Osteocyte (in vitro differentiated cells): ENCODE measurements around the gene BICRAL. TPM values are rescaled to one million over a fixed set of nuclear protein-coding genes. Genes with fewer than 3 reads are reported as not detected.
A peak's percentile ranks its signal among the peaks of the same experiment; 100 is the strongest.

Experiments used
- DNase-seq: peaks from one replicate; pipeline ENCODE4 v3.0.0; 2021; ENCODE audit warnings: mixed read lengths; ENCODE audit not compliant: unreplicated experiment; ENCODE audit errors: extremely low spot score
- H3K27ac Mint-ChIP-seq: one replicate; pipeline ENCODE4 v1.8.0; 2021; ENCODE audit warnings: mild to moderate bottlenecking, mixed read lengths; ENCODE audit not compliant: unreplicated experiment
- H3K27me3 Mint-ChIP-seq: one replicate; pipeline ENCODE4 v1.8.0; 2021; ENCODE audit warnings: mixed read lengths; ENCODE audit not compliant: unreplicated experiment
- H3K36me3 Mint-ChIP-seq: one replicate; pipeline ENCODE4 v1.8.0; 2021; ENCODE audit warnings: mixed read lengths; ENCODE audit not compliant: unreplicated experiment
- H3K4me1 Mint-ChIP-seq: one replicate; pipeline ENCODE4 v1.8.0; 2021; ENCODE audit warnings: mixed read lengths; ENCODE audit not compliant: unreplicated experiment
- H3K4me3 Mint-ChIP-seq: one replicate; pipeline ENCODE4 v1.8.0; 2021; ENCODE audit warnings: mild to moderate bottlenecking, moderate library complexity, mixed read lengths; ENCODE audit not compliant: unreplicated experiment
- H3K9me3 Mint-ChIP-seq: one replicate; pipeline ENCODE4 v1.8.0; 2021; ENCODE audit warnings: mixed read lengths; ENCODE audit not compliant: unreplicated experiment
- total RNA-seq: library from RNA; stranded (reverse); gene quantifications from 2 replicates; pipeline ENCODE4 v1.2.1, GENCODE V29; 2021
- TF ChIP-seq, protein P1 (sequence below): fragments of 200-600 bp; sonication (generic); IDR thresholded peaks from 2 replicates; pipeline ENCODE4 v1.5.0; 2021; ENCODE audit warnings: antibody characterized with exemption, mild to moderate bottlenecking, moderate library complexity

Gene BICRAL
- total RNA-seq, 1 donor from 2014 or later: 12.7 TPM

DNA sequence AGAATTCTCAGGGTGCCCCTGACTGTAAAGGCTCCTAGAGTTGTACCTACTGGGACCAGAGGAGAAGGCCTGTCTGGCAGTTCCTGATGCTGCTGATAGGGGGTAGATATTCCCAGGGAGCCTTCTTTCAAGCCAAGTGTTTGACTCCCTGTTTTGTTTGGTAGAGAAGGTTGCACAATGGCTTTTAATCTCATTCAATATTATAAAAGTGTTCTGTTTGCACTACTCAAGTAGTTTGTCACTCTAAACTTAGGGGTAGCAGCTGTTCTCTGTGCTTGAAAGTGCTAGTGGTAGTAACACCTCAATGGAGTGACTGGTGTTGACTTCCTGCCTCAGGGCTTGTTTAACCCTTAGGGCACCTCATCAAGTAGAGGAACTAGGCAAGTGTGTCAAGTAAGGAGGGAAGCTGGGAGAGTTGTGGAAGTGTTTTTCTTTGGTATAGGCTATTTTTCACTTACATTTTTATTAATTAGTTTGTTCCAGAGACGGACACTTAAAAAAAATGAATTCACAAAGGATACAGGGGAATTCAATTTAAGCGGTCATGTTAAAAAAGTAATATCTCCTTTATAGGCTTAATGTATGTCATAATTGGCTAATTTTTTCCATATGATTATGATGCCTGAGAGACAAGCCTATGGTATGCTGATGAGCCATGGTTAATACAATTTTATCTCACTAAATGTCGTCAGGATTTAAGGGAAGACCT is 38.1 kb downstream of the BICRAL start:
- TF ChIP-seq, protein P1, sequence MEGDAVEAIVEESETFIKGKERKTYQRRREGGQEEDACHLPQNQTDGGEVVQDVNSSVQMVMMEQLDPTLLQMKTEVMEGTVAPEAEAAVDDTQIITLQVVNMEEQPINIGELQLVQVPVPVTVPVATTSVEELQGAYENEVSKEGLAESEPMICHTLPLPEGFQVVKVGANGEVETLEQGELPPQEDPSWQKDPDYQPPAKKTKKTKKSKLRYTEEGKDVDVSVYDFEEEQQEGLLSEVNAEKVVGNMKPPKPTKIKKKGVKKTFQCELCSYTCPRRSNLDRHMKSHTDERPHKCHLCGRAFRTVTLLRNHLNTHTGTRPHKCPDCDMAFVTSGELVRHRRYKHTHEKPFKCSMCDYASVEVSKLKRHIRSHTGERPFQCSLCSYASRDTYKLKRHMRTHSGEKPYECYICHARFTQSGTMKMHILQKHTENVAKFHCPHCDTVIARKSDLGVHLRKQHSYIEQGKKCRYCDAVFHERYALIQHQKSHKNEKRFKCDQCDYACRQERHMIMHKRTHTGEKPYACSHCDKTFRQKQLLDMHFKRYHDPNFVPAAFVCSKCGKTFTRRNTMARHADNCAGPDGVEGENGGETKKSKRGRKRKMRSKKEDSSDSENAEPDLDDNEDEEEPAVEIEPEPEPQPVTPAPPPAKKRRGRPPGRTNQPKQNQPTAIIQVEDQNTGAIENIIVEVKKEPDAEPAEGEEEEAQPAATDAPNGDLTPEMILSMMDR: peak; percentile 11
- Mint-ChIP-seq H3K4me3 (no peak overlapping the region), H3K36me3 (peaks cover 4% of the 10 kb centered on the region), H3K27ac (peak overlapping the region; percentile 1), H3K27me3 (no peaks in the 10 kb centered on the region), H3K4me1 (peaks cover 18% of the 10 kb centered on the region), H3K9me3 (no peaks in the 10 kb centered on the region)
- no peak for DNase-seq

DNA sequence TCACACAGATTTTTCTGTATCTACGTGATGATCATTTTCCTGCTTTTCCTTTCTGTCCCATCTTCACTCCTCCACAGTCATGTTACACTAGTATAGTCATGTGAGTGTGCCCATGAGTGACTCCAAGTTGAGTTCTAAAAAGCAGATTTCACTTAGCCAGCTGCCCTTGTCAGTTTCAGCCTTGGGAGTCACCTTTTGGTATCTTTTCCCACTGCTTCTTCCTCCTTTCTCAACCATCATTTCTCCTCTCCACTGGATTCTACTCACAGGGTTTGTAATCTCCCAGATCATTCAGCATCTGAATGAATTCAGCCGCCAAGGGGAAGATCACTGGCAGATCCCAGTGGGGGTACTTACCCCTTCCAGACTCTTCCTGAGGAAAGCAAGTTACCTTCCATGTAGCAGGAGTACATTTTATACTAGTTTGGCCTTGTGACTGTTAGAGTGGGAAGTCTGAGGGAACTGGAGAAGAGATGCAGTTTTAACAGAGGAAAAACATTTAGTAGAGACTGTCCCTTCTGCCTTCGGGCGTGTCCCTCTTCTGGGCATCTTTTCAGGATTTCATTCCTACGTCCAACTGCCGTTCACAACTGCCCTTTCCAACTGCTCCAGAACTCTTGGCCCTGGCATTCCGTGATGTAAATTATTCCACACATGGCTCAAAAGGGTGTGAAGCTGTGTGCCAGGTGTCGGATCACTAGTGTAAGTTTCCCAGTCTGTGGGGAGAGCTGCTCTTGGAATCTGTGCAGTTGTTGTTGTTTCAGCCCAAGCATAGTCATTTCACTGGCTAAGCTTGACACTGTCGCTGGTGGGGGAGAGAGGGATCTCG is 38.9 kb downstream of the BICRAL start:
- no peaks in the 10 kb centered on the region for H3K9me3 Mint-ChIP-seq
- peaks cover 4% of the 10 kb centered on the region for H3K36me3 Mint-ChIP-seq
- DNase-seq: no peak
- peak overlapping the region; percentile 28 for H3K27ac Mint-ChIP-seq
- H3K27me3 Mint-ChIP-seq: no peaks in the 10 kb centered on the region
- TF ChIP-seq, protein P1: no peak
- H3K4me1 Mint-ChIP-seq: peaks cover 18% of the 10 kb centered on the region
- H3K4me3 Mint-ChIP-seq: no peak overlapping the region

DNA sequence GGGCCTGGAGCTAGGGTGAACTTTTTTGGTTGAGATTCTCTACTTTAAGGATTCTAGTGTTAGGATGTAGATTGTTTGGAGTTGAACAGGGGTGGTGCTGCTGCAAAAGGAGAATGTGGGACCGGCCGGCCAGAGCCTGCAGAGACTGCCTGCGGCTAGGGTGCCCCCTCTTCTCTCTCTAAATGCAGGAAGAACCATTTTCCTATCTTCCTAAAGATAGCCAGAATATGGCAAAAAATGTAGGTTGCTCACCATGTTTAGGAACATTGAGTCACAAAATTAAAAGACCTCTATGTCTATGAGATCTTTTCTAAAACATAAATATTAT is 39.5 kb downstream of the BICRAL start:
- peaks cover 18% of the 10 kb centered on the region for H3K4me1 Mint-ChIP-seq
- H3K27me3 Mint-ChIP-seq: no peaks in the 10 kb centered on the region
- H3K9me3 Mint-ChIP-seq: no peaks in the 10 kb centered on the region
- DNase-seq: no peak
- no peak overlapping the region for H3K4me3 Mint-ChIP-seq
- TF ChIP-seq, protein P1: no peak
- H3K27ac Mint-ChIP-seq: peak overlapping the region; percentile 28
- peaks cover 4% of the 10 kb centered on the region for H3K36me3 Mint-ChIP-seq

DNA sequence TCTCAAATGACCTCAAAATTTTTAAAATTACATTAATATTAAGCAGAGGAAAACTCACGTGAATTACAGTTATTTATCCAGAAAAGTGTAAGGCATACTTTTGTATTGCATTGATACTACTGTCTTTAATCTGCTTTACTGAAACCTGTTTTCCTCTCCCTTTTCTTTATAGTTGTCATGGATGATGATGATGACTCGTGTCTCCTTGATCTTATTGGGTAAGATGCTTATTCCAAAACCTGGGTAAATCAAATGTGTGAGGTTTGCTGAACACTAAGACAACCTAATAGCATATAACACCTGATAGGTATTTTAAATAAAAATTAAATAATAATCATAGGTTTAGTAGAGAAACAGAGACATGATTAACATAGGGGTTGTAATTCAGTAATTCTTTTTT is 40.0 kb downstream of the BICRAL start:
- TF ChIP-seq, protein P1: no peak
- no peak overlapping the region for H3K27ac Mint-ChIP-seq
- no peaks in the 10 kb centered on the region for H3K27me3 Mint-ChIP-seq
- H3K36me3 Mint-ChIP-seq: peaks cover 3% of the 10 kb centered on the region
- H3K9me3 Mint-ChIP-seq: no peaks in the 10 kb centered on the region
- H3K4me3 Mint-ChIP-seq: no peak overlapping the region
- DNase-seq: no peak
- peaks cover 18% of the 10 kb centered on the region for H3K4me1 Mint-ChIP-seq

DNA sequence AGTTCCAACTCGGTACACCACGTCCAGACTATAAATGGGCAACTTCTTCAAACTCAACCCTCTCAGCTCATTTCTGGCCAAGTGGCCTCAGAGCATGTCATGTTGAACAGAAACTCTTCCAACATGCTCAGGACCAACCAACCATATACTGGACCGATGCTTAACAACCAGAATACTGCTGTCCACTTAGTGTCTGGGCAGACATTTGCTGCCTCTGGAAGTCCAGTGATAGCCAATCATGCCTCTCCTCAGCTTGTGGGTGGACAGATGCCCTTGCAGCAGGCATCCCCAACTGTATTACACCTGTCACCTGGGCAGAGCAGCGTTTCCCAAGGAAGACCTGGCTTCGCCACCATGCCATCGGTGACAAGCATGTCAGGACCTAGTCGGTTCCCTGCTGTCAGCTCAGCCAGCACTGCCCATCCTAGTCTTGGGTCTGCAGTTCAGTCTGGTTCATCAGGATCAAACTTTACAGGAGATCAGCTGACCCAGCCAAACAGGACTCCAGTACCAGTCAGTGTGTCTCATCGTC is 47.8 kb downstream of the BICRAL start:
- Mint-ChIP-seq H3K4me1 (no peaks in the 10 kb centered on the region), H3K4me3 (no peak overlapping the region), H3K36me3 (peaks cover 31% of the 10 kb centered on the region), H3K27me3 (no peaks in the 10 kb centered on the region), H3K9me3 (no peaks in the 10 kb centered on the region), H3K27ac (no peak overlapping the region)
- no peak for DNase-seq
- TF ChIP-seq, protein P1: no peak
